Stimulated activated memory B cell treated with anti-CD40 and anti-IgM and Interleukin-4, amounts not matched to agents 10 μg/mL and 1 μg/mL and 100 μg/mL, for 72 hours (primary cell): ENCODE results near the gene ARHGAP30.
"Not testable (repeated sequence)": the region's sequence is repeated elsewhere in the genome, so short reads cannot be mapped to it uniquely, and the experiment has no call there.

Source experiments
- ATAC-seq: fragments of 150-1000 bp; cut with Tn5 transposase; 2 replicates; pipeline ENCODE4 v1.10.0; 2021
- H3K27ac Mint-ChIP-seq: one replicate; pipeline ENCODE4 v1.8.0; 2022; ENCODE audit warnings: mild to moderate bottlenecking, mixed read lengths
- H3K27me3 Mint-ChIP-seq: one replicate; pipeline ENCODE4 v1.8.0; 2022; ENCODE audit warnings: mixed read lengths
- H3K36me3 Mint-ChIP-seq: one replicate; pipeline ENCODE4 v1.8.0; 2022; ENCODE audit warnings: mixed read lengths
- H3K4me1 Mint-ChIP-seq: one replicate; pipeline ENCODE4 v1.8.0; 2022; ENCODE audit warnings: mixed read lengths
- H3K4me3 Mint-ChIP-seq: one replicate; pipeline ENCODE4 v1.8.0; 2022; ENCODE audit warnings: mild to moderate bottlenecking, moderate library complexity, mixed read lengths
- H3K9me3 Mint-ChIP-seq: one replicate; pipeline ENCODE4 v1.8.0; 2022; ENCODE audit warnings: mixed read lengths

ARHGAP30 gene

DNA sequence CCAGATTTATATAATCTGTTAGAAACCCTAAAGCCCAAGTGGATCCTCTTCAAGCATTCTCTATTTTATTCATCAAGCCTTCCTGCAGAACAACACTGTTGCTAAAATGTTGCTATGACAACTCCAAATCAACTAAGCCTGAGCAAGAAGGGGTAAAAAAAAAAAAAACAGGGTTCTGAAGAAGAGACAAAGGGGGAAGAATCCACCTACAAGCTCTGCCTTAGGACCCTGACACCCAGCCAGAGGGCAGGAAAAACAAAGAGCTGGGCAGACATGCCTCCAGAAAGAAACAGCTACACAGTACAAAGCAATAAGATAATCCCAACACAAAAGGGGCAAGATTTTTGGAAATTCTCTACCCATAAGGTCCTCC lies 25.2 kb downstream of the ARHGAP30 start:
- peaks cover 51% of the 10 kb centered on the region for H3K36me3 Mint-ChIP-seq
- ATAC-seq: no peak
- no peaks in the 10 kb centered on the region for H3K9me3 Mint-ChIP-seq

DNA sequence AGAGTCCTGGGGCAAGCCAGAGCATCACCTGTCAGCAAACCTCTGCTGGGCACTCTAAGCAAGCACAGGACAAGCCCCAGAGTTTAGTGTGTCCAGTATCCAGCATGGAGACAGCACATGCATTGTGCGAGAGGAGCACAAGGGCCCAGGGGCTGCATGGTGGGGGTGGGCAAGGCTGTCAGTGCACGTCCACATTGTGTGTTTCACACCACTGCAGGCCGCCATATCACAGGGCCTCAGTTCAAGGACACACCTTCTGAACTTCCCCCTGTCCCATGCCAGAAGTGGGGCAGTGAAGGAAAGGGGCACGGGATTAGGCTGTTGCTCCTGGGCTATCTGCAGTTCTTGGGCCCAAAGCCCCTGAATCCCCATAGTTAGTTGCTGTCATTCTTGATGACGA lies 30.1 kb downstream of the ARHGAP30 start:
- no peak for ATAC-seq
- Mint-ChIP-seq H3K9me3 (no peaks in the 10 kb centered on the region), H3K27me3 (no peaks in the 10 kb centered on the region), H3K36me3 (peaks cover 39% of the 10 kb centered on the region), H3K27ac (peak overlapping the region; percentile 93), H3K4me1 (peaks cover 50% of the 10 kb centered on the region), H3K4me3 (peak overlapping the region; percentile 57)

More for the DNA sequence above, 25.2 kb downstream of the ARHGAP30 start:
- H3K27ac Mint-ChIP-seq: peak overlapping the region; percentile 95
- peak overlapping the region; percentile 98 for H3K4me3 Mint-ChIP-seq
- no peaks in the 10 kb centered on the region for H3K27me3 Mint-ChIP-seq
- peaks cover 61% of the 10 kb centered on the region for H3K4me1 Mint-ChIP-seq

DNA sequence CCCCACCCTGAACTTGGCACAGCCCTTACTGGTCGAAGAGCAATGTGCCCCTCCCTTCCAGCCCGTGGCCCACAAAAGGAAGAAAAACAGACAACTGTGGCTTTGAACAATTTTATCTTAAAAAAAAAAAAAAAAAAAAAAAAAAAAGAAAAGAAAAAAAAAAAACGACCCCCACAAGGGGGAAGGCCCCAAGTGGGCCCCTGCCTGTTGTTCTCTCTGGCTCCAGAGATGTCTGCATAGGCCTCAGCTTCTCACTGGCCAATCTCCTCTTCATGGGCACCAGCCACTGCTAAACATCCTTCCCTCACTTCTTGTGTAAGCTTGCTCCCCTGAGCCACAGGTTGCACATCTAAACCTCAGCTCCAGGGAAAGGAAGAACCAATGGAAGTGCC lies 30.5 kb downstream of the ARHGAP30 start:
- peak overlapping the region; percentile 93 for H3K27ac Mint-ChIP-seq
- no peaks in the 10 kb centered on the region for H3K9me3 Mint-ChIP-seq
- no peak for ATAC-seq
- H3K4me1 Mint-ChIP-seq: peaks cover 46% of the 10 kb centered on the region
- peaks cover 39% of the 10 kb centered on the region for H3K36me3 Mint-ChIP-seq
- no peaks in the 10 kb centered on the region for H3K27me3 Mint-ChIP-seq
- H3K4me3 Mint-ChIP-seq: peak overlapping the region; percentile 98

DNA sequence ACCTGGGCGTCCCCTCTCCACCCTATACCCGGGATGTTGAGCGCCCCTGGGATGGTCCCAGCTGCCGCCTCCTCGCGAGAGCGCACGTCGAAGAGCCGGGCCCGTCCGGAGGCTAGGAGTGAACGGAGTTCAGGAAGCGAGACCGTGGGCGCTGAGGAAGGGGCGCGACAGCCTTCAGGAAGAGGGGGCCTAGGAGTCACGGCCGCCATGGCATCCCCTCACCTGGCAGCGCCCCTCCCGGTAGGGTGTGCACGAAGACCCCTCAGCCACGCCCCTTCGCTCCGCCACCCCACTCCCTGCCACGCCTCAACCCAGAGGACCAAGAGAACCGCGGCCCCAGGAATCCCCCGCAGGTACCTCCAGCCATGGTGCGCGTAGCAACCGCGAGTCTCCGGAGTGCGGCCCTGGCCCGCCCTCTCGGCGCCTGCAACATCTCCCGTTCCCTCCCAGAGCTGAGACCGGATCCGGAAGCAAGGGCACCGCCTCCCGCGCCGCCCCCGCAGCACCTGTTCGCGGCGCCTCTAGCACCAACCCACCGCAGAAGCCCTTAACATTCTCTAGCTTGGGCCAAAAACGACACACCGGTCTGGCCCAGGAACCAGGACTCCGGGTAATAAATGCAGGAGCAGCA lies 31.1 kb downstream of the ARHGAP30 start, which contains the start of gene TSTD1:
TSS of gene TSTD1 (minus strand) at position 442 of the 631 bp plus-strand sequence. CDS start at position 367, 75 bp downstream.
- ATAC-seq: peak; percentile 97
- no peaks in the 10 kb centered on the region for H3K27me3 Mint-ChIP-seq
- peak within 1 kb of the TSS; percentile 98 for H3K4me3 Mint-ChIP-seq
- H3K27ac Mint-ChIP-seq: peak within 1 kb of the TSS; percentile 93
- peaks cover 43% of the 10 kb centered on the region for H3K4me1 Mint-ChIP-seq
- peaks cover 39% of the 10 kb centered on the region for H3K36me3 Mint-ChIP-seq
- no peaks in the 10 kb centered on the region for H3K9me3 Mint-ChIP-seq

DNA sequence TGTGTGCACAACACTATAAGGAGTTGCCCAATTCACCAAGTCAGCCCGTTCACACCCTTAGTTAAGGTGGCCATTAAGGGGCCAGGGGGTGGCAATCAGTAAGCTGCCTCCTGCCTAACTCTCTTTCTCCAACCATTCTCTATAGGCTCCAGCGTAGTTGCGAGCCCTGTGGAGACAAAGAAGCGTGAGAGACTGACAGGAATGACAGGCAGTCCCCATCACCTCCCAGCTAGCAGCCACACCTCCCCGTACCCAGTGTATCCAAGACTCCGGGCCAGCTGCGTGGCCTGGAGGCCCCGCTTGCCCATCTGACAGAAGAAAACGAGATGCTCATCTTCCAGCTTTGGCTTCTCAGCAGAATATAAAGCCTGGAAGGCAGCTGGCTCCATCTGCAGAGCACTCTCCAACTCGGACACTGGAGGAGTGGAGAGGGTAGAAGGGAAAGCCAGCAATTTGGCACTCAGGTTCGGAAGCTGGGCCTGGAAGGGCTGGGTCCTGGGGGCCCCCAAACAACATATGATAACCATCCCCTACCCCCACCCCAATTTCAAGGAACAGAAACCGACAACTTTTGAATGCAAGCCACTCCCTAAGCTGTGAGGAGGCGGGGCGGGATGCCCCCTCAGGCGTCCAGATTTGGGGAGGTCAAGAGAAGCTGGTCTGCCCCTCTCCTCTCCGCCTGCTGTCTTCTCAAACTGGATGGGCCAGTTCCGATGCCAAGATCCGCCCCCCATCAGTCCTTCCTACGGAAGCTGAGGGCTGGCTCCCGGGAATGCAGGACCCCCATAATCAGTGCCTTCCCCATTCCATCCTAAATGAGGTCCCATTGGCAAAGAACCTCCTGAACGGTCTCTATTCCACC lies 31.8 kb downstream of the ARHGAP30 start:
- no peak for ATAC-seq
- H3K36me3 Mint-ChIP-seq: peaks cover 39% of the 10 kb centered on the region
- peak overlapping the region; percentile 98 for H3K4me3 Mint-ChIP-seq
- H3K27me3 Mint-ChIP-seq: no peaks in the 10 kb centered on the region
- peaks cover 45% of the 10 kb centered on the region for H3K4me1 Mint-ChIP-seq
- H3K27ac Mint-ChIP-seq: peak overlapping the region; percentile 93
- H3K9me3 Mint-ChIP-seq: no peaks in the 10 kb centered on the region

DNA sequence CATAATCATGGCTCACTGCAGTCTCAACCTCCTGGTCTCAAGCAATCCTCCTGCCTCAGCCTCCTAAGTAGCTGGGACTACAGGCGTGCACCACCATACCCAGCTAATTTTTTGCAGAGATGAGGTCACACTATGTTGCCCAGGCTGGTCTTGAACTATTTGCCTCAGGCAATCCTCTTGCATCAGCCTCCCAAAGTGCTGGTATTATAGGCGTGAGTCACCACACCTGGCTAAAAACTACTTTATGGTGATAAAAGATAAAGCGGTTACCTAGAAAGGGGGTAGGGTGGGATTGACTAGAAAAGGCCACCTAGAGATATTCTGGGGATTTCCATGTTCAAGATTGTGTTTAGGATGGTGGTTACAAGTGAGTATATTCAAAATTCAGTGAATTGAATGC lies 35.9 kb downstream of the ARHGAP30 start:
- no peak overlapping the region for H3K27ac Mint-ChIP-seq
- H3K36me3 Mint-ChIP-seq: peaks cover under 1% of the 10 kb centered on the region
- ATAC-seq: no peak
- no peaks in the 10 kb centered on the region for H3K27me3 Mint-ChIP-seq
- H3K9me3 Mint-ChIP-seq: no peaks in the 10 kb centered on the region
- H3K4me1 Mint-ChIP-seq: peaks cover 34% of the 10 kb centered on the region
- no peak overlapping the region for H3K4me3 Mint-ChIP-seq

DNA sequence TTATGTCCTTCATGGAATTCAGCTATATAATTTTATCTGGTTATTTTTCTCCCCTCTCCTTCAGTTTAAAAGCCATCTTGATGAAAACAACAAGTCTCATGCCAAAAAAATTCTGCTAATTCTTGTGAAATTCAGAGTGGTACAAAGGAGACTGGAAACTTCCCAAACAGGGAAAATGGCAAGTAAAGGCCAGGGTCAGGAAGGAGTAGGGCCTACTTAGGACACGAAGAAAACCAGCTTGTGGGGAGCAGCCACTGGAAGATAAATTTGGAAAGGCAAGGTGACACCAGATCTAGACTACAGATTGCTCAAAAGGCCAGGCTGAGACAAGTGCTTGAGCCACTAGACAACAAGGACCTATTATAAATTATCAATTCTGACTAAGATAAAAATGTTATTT lies 37.3 kb downstream of the ARHGAP30 start:
- no peaks in the 10 kb centered on the region for H3K9me3 Mint-ChIP-seq
- no peak for ATAC-seq

DNA sequence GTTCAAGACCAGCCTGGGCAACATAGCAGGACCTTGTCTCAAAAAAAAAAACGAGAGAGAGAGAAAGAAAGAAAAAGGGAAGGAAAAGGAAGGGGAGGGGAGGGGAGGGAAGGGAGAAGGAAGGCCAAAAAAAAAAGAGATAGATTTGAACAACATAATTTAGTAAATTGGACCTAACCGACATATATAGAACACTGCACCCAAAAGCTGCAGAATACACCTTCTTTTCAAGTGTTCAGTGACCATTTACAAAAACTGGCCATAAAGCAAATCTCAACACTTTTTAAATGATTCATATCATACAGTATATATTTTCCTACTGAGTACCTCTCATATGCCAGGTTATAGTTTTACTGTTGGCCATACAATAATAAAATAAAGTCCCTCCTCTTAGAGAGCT lies 37.8 kb downstream of the ARHGAP30 start:
- H3K36me3 Mint-ChIP-seq: peaks cover 3% of the 10 kb centered on the region
- peaks cover 20% of the 10 kb centered on the region for H3K4me1 Mint-ChIP-seq
- peaks cover 4% of the 10 kb centered on the region for H3K9me3 Mint-ChIP-seq
- no peak overlapping the region for H3K4me3 Mint-ChIP-seq
- no peak for ATAC-seq
- H3K27ac Mint-ChIP-seq: peak overlapping the region; percentile 13
- H3K27me3 Mint-ChIP-seq: no peaks in the 10 kb centered on the region

More for the DNA sequence above, 37.3 kb downstream of the ARHGAP30 start:
- H3K4me3 Mint-ChIP-seq: no peak overlapping the region
- H3K27ac Mint-ChIP-seq: peak overlapping the region; percentile 4
- H3K36me3 Mint-ChIP-seq: no peaks in the 10 kb centered on the region
- H3K4me1 Mint-ChIP-seq: peaks cover 20% of the 10 kb centered on the region
- no peaks in the 10 kb centered on the region for H3K27me3 Mint-ChIP-seq

DNA sequence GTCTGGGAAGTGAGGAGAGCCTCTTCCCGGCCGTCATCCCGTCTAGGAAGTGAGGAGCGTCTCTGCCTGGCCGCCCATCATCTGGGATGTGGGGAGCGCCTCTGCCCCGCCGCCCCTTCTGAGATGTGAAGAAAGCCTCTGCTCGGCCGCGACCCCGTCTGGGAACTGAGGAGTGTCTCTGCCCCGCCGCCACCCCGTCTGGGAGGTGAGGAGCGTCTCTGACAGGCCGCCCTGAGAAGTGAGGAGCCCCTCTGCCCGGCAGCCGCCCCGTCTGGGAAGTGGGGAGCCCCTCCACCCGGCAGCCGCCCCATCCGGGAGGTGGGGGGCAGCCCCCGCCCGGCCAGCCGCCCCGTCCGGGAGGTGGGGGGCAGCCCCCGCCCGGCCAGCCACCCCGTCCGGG lies 40.2 kb downstream of the ARHGAP30 start:
- H3K27ac Mint-ChIP-seq, H3K36me3 Mint-ChIP-seq, H3K9me3 Mint-ChIP-seq, H3K4me3 Mint-ChIP-seq, H3K27me3 Mint-ChIP-seq, ATAC-seq: not testable (repeated sequence)
- peaks cover 20% of the 10 kb centered on the region for H3K4me1 Mint-ChIP-seq

DNA sequence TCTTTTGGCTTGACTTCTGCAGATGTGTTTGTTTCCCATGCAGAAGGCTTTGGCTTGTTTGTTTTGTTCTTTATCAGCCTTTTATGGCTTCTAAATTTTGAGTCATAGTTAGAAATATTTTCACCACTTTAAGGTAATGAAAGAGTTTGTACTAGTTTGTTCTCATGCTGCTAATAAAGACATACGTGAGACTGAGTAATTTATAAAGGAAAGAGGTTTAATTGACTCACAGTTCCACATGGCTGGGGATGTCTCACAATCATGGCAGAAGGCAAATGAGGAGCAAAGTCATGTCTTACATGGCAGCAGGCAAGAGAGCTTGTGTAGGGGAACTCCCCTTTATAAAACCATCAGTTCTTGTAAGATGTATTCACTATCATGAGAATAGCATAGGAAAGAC lies 42.7 kb downstream of the ARHGAP30 start:
- H3K27ac Mint-ChIP-seq, ATAC-seq, H3K36me3 Mint-ChIP-seq, H3K27me3 Mint-ChIP-seq, H3K4me1 Mint-ChIP-seq, H3K9me3 Mint-ChIP-seq, H3K4me3 Mint-ChIP-seq: not testable (repeated sequence)

DNA sequence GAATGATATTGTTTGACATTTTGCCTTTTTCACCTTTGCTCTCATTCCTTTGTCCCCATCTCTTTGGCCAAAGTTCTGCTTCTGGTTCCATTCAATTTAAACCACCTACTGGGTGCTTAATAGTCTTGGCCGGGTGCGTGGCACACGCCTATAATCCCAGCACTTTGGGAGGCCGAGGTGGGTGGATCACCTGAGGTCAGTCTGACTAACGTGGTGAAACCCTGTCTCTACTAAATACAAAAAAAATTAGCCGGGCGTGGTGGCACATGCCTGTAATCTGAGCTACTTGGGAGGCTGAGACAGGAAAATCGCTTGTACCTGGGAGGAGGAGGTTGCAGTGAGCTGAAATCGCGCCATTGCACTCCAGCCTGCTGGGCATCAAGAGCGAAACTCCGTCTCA lies 47.3 kb downstream of the ARHGAP30 start:
- ATAC-seq, H3K27ac Mint-ChIP-seq, H3K27me3 Mint-ChIP-seq, H3K9me3 Mint-ChIP-seq, H3K36me3 Mint-ChIP-seq: not testable (repeated sequence)
- Mint-ChIP-seq H3K4me1 (peaks cover 38% of the 10 kb centered on the region), H3K4me3 (peak overlapping the region; percentile 13)

DNA sequence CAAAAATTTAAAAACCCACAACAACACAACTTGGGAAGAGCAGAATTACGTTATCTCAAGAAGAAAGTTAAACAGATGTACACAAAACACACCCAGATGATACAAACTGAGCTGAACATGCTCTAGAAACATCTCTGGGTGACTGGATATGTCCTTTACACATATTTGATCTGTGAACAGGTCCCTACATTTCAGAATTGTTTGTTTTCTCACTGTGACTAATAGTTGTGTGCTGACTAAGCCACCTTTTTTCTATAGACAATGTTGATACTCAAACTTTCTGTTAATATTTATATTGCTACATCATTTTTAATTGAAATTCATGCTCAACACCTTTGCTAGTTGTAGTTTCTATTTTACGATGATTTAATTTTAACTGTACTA lies 47.7 kb downstream of the ARHGAP30 start:
- Mint-ChIP-seq H3K27me3 (no peaks in the 10 kb centered on the region), H3K36me3 (peaks cover 4% of the 10 kb centered on the region), H3K4me1 (peaks cover 39% of the 10 kb centered on the region), H3K4me3 (peak overlapping the region; percentile 87), H3K9me3 (peaks cover 2% of the 10 kb centered on the region), H3K27ac (peak overlapping the region; percentile 88)
- no peak for ATAC-seq

DNA sequence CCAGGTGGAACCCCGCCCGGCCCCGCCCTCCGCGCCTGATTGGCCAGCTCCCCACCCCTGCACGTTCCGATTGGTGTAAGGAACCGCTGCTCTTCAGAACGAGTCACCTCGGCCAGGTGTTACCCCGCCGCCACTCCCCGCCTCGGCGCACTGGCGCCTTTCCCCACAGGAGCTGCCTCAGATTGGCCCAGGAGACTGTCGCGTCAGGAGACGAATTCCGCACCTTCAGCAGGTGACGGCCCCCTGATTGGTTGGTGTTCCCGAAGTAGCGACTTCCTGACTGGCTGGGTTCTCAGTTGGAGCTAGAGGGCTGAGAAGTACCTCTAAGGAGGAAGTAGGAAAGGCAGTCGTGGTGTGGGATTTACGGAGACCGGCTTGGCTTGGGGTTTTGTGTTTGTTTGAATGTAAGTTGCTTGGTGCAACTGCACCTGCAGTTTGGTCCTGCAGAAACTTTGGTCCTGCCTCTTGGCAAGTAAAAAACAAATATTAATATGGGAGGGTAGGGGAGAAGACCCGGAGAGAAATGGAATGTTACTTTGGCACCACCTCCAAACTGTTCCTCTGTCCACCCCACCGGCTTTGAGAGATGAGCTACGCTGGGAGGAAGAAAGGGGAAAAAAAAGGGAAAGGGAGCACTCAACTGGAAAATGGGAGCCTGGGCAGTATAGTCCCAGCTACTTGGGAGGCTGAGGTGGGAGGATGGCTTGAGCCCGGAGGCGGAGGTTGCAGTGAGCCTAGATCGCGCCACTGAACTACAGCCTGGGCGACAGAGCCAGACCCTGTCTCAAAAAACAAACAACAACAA lies 48.3 kb downstream of the ARHGAP30 start:
- ATAC-seq: peak; percentile 97

DNA sequence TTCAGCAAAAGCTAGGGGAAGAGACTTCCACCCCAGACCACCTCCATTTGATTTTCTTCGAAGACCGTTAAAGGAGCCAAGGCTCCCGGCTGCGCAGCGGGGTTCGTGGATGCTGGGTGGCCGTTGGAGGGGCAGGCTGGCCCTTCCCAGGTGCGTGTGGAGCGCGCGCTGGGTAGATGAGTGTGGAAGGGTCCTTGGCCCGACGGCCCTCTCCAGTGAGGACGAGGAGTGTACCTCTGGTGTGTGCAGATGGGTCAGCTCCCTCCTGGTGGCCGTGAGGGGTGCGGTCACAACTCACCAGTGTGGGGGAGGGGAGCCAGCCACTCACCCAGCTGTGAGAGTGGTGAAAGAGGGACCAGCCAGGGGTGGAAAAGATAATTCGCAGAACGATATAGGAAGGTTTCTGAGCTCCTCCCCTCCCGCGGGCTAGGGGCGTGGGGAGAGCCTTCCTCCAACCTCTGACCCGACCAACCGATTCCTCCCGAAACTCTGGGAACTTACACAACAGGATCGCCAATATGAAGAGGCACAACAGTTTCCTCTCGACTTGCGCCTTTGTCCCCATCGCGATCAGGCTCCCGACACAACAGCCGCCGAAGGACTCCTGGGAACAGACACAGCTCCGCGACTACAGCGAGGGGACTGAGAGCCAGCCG lies 49.1 kb downstream of the ARHGAP30 start, which contains the start of gene F11R:
TSS of gene F11R (minus strand) at position 644 of the 656 bp plus-strand sequence. CDS start at position 565, 79 bp downstream.
- peak within 1 kb of the TSS; percentile 88 for H3K27ac Mint-ChIP-seq
- peak within 1 kb of the TSS; percentile 87 for H3K4me3 Mint-ChIP-seq
- peaks cover 45% of the 10 kb centered on the region for H3K4me1 Mint-ChIP-seq
- no peaks in the 10 kb centered on the region for H3K9me3 Mint-ChIP-seq
- H3K36me3 Mint-ChIP-seq: no peaks in the 10 kb centered on the region
- ATAC-seq: peak; percentile 60
- no peaks in the 10 kb centered on the region for H3K27me3 Mint-ChIP-seq

More for the DNA sequence above, 48.3 kb downstream of the ARHGAP30 start:
- Mint-ChIP-seq H3K9me3 (no peaks in the 10 kb centered on the region), H3K36me3 (no peaks in the 10 kb centered on the region), H3K4me3 (peak overlapping the region; percentile 87), H3K27ac (peak overlapping the region; percentile 88), H3K27me3 (no peaks in the 10 kb centered on the region), H3K4me1 (peaks cover 44% of the 10 kb centered on the region)
